Keratinocyte (primary cell): ENCODE data around the gene PAIP2.

Experiments
- EZH2 ChIP-seq: IDR thresholded peaks from one replicate; pipeline ENCODE4 v1.6.1; 2012; ENCODE audit warnings: inconsistent platforms, mild to moderate bottlenecking, low read length, moderate library complexity
- TF ChIP-seq, protein P1 (sequence below), 3 experiments: IDR thresholded peaks in 1 of 3; conservative IDR thresholded peaks in 1 of 3; optimal IDR thresholded peaks in 1 of 3; 2 replicates in 2 of 3; 3 replicates in 1 of 3; pipeline versions ENCODE3 to v1.5.1; 2011; ENCODE audit warnings: low read length in 3 of 3, mild to moderate bottlenecking in 3 of 3, moderate library complexity in 2 of 3, control low read depth in 1 of 3, inconsistent platforms in 1 of 3; ENCODE audit not compliant: insufficient read depth in 2 of 3; ENCODE audit errors: extremely low read depth in 1 of 3

DNA sequence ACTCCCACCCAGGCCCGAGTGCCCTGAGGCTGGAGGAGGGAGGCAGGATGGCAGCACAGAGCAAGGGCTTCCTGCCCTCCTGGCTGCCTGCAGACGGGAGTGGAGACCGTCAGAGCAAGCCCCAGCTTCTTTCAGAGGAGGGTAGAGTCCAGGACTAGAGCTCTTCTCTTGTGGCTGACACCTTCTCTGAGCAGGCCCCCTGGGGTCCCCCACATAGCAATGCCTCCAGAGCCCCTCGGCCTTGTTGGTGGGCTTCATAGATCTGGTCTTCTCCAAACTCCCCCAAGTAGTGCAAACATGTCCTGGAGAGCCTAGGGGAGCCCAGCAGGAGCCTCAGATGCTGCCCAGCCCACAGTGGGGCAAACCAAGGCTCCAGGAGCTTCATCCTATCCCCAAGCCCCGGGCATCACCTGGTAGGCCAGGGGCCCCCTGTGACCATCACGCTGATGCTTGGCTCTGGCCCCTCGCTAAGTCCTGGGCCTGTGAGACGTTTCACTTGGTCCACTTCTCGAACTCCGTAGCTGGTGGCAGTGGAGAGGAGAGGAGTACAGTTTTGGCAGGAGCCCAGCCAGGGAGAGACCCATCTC, 46.0 kb downstream of the PAIP2 start:
- TF ChIP-seq, protein P1, sequence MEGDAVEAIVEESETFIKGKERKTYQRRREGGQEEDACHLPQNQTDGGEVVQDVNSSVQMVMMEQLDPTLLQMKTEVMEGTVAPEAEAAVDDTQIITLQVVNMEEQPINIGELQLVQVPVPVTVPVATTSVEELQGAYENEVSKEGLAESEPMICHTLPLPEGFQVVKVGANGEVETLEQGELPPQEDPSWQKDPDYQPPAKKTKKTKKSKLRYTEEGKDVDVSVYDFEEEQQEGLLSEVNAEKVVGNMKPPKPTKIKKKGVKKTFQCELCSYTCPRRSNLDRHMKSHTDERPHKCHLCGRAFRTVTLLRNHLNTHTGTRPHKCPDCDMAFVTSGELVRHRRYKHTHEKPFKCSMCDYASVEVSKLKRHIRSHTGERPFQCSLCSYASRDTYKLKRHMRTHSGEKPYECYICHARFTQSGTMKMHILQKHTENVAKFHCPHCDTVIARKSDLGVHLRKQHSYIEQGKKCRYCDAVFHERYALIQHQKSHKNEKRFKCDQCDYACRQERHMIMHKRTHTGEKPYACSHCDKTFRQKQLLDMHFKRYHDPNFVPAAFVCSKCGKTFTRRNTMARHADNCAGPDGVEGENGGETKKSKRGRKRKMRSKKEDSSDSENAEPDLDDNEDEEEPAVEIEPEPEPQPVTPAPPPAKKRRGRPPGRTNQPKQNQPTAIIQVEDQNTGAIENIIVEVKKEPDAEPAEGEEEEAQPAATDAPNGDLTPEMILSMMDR (optimal IDR thresholded peaks at IDR 0.05 in 1 of 3, IDR thresholded peaks at IDR 0.05 in 1 of 3, conservative IDR thresholded peaks at IDR 0.05 in 1 of 3; ENCODE audit: extremely low read depth in 1 of 3, insufficient read depth in 2 of 3, low read length in 3 of 3), result no peak
- no peak for TF ChIP-seq EZH2
